HG02852 (cell line): Measurements from ENCODE around the gene RUNDC3A.

ENCODE experiments used
- ATAC-seq: cut with Tn5 transposase; IDR thresholded peaks from one replicate; pipeline ENCODE4 v1.9.1; 2021; ENCODE audit warnings: mild to moderate bottlenecking, moderate library complexity; ENCODE audit not compliant: unreplicated experiment

The RUNDC3A gene

GRCh38 chr17:44283344-44284023, 24.9 kb upstream of the RUNDC3A start:
- ATAC-seq, result no peak

- ATAC-seq, result no peak
These were observed 24.4 kb upstream of the RUNDC3A start for GRCh38 chr17:44284024-44284400.

GRCh38 chr17:44287651-44288050, 20.8 kb upstream of the RUNDC3A start:
- ATAC-seq, result no peak

GRCh38 chr17:44293509-44294226, 14.7 kb upstream of the RUNDC3A start:
- no peak for ATAC-seq

- no peak for ATAC-seq
These were observed 10.4 kb upstream of the RUNDC3A start for GRCh38 chr17:44297975-44298374.

- ATAC-seq, result no peak
These were observed 3.8 kb upstream of the RUNDC3A start for GRCh38 chr17:44304651-44305050.

GRCh38 chr17:44307387-44308186, 814 bp upstream of the RUNDC3A start:
- no peak for ATAC-seq

- ATAC-seq, result no peak
These were observed 464 bp downstream of the RUNDC3A start for GRCh38 chr17:44308865-44309264.

GRCh38 chr17:44309472-44309871, 1.1 kb downstream of the RUNDC3A start:
- ATAC-seq, result no peak

GRCh38 chr17:44310188-44310587, 1.8 kb downstream of the RUNDC3A start:
- no peak for ATAC-seq

GRCh38 chr17:44310609-44311376, 2.4 kb downstream of the RUNDC3A start:
- ATAC-seq, result no peak

- ATAC-seq, result no peak
These were observed 3.3 kb downstream of the RUNDC3A start for GRCh38 chr17:44311562-44312181.

- no peak for ATAC-seq
These were observed 4.1 kb downstream of the RUNDC3A start for GRCh38 chr17:44312396-44313104.

- no peak for ATAC-seq
These were observed 5.6 kb downstream of the RUNDC3A start for GRCh38 chr17:44314031-44314430.

GRCh38 chr17:44314524-44314868, 6.1 kb downstream of the RUNDC3A start:
- ATAC-seq, result no peak

- ATAC-seq, result no peak
These were observed 6.7 kb downstream of the RUNDC3A start for GRCh38 chr17:44314869-44315661.

- no peak for ATAC-seq
These were observed 7.6 kb downstream of the RUNDC3A start for GRCh38 chr17:44315760-44316731.

- ATAC-seq, result no peak
These were observed 9.1 kb downstream of the RUNDC3A start for GRCh38 chr17:44317545-44317944.
